HCT116 (cell line): ENCODE data around the gene RNF130. TPM values are rescaled to one million over a fixed set of nuclear protein-coding genes. Genes with fewer than 3 reads are reported as not detected.

ENCODE experiments used
- ATAC-seq: fragments of 200-7000 bp; cut with Tn5 transposase; 2 replicates; pipeline ENCODE4 v1.9.1; 2020; ENCODE audit warnings: mild to moderate bottlenecking, moderate library complexity
- BruUV-seq: library from RNA; stranded (reverse); fragments of 400-500 nt; replicated peaks from 2 replicates; lab custom pipeline; 2021; lab: Mats Ljungman, UMichigan
- CTCF ChIA-PET: fragments of 300-600 bp; sonication (Branson Sonifier 250); formaldehyde crosslinking; loops from one replicate; lab custom pipeline; 2021; ENCODE audit warnings: antibody characterized with exemption; lab: Charles Lee
- POLR2A ChIA-PET: fragments of 300-600, 350-600 bp; sonication (Branson Sonifier 250); formaldehyde crosslinking; loops from one replicate; lab custom pipeline; 2021; ENCODE audit warnings: antibody characterized with exemption; lab: Charles Lee
- RAD21 ChIA-PET, 2 experiments: fragments of 300-600 bp; sonication (Branson Sonifier 250); formaldehyde crosslinking; loops; one replicate each; lab custom pipeline; 2023; ENCODE audit warnings: low total read pairs in 2 of 2; ENCODE audit not compliant: uncharacterized antibody in 2 of 2, unreplicated experiment in 2 of 2, low non-redundant PET in 1 of 2; lab: Charles Lee
- DNase-seq: peaks from one replicate; pipeline ENCODE4 v3.0.0-alpha.2; 2010; ENCODE audit warnings: low read depth, low spot score
- H2AFZ ChIP-seq: fragments of 200-600 bp; shearing (Covaris generic), sonication (generic); 2 replicates; pipeline ENCODE4 v1.6.1; 2017; ENCODE audit warnings: low read depth, mixed run types, mixed read lengths, antibody characterized with exemption, low read length; ENCODE audit not compliant: poor library complexity, severe bottlenecking
- H3K27ac ChIP-seq: 2 replicates; pipeline ENCODE4 v1.5.1; 2012; ENCODE audit warnings: low read depth, low read length
- H3K27me3 ChIP-seq: fragments of 200-600 bp; sonication (generic); 2 replicates; pipeline ENCODE4 v1.6.1; 2016; ENCODE audit warnings: mixed run types, low read length, mixed read lengths; ENCODE audit not compliant: insufficient read depth
- H3K36me3 ChIP-seq, 2 experiments: fragments of 200-500 bp in 1 of 2; fragments of 200-600 bp in 1 of 2; sonication (Bioruptor generic) in 1 of 2; sonication (generic) in 1 of 2; 2 replicates each; pipeline versions ENCODE4 v1.5.1 to v1.6.1; 2014 to 2016; ENCODE audit warnings: low read length in 2 of 2, inconsistent platforms in 1 of 2, mixed read lengths in 1 of 2, mixed run types in 1 of 2; ENCODE audit not compliant: insufficient read depth in 2 of 2, control insufficient read depth in 1 of 2
- H3K4me1 ChIP-seq, 2 experiments: fragments of 200-600 bp in 1 of 2; sonication (generic) in 1 of 2; 2 replicates each; pipeline versions ENCODE4 v1.5.1 to v1.6.1; 2012 to 2017; ENCODE audit warnings: low read length in 2 of 2, inconsistent platforms in 1 of 2, mild to moderate bottlenecking in 1 of 2, mixed read lengths in 1 of 2, mixed run types in 1 of 2, moderate library complexity in 1 of 2; ENCODE audit not compliant: insufficient read depth in 2 of 2, control insufficient read depth in 1 of 2
- H3K4me2 ChIP-seq: fragments of 200-600 bp; sonication (generic); 2 replicates; pipeline ENCODE4 v1.6.1; 2017; ENCODE audit warnings: mixed run types, low read length, mixed read lengths
- H3K4me3 ChIP-seq, 2 experiments: fragments of 200-600 bp in 1 of 2; sonication (generic) in 1 of 2; replicated peaks in 1 of 2; 2 replicates each; pipeline ENCODE4 v1.5.1; 2011 to 2016; ENCODE audit warnings: low read length in 2 of 2, control low read depth in 1 of 2, low read depth in 1 of 2, mild to moderate bottlenecking in 1 of 2, mixed read lengths in 1 of 2, mixed run types in 1 of 2
- H3K79me2 ChIP-seq: fragments of 200-600 bp; sonication (generic); 2 replicates; pipeline ENCODE4 v1.6.1; 2017; ENCODE audit warnings: mild to moderate bottlenecking, mixed run types, low read length, moderate library complexity, mixed read lengths; ENCODE audit not compliant: insufficient read depth
- H3K9ac ChIP-seq: fragments of 200-600 bp; sonication (generic); 2 replicates; pipeline ENCODE4 v1.6.1; 2016; ENCODE audit warnings: low read length, mixed read lengths
- H3K9me2 ChIP-seq: fragments of 200-600 bp; sonication (generic), shearing (Covaris generic); 2 replicates; pipeline ENCODE4 v1.6.1; 2017; ENCODE audit warnings: mixed run types, mild to moderate bottlenecking, moderate library complexity; ENCODE audit not compliant: insufficient read depth
- H3K9me3 ChIP-seq, 2 experiments: fragments of 200-500 bp in 1 of 2; fragments of 200-600 bp in 1 of 2; sonication (Bioruptor generic) in 1 of 2; sonication (generic) in 1 of 2; 2 replicates each; pipeline ENCODE4 v1.6.1; 2014 to 2017; ENCODE audit warnings: low read length in 2 of 2, mixed read lengths in 2 of 2, inconsistent platforms in 1 of 2, low read depth in 1 of 2, mild to moderate bottlenecking in 1 of 2, mixed run types in 1 of 2, moderate library complexity in 1 of 2; ENCODE audit not compliant: control insufficient read depth in 1 of 2, insufficient read depth in 1 of 2
- H4K20me1 ChIP-seq: fragments of 200-600 bp; sonication (generic), shearing (Covaris generic); 2 replicates; pipeline ENCODE4 v1.6.1; 2017; ENCODE audit warnings: mixed run types, mild to moderate bottlenecking, moderate library complexity; ENCODE audit not compliant: insufficient read depth
- CBX3 ChIP-seq: IDR thresholded peaks from 2 replicates; pipeline ENCODE4 v1.6.1; 2012; ENCODE audit warnings: low read depth
- CEBPB ChIP-seq: IDR thresholded peaks from 2 replicates; pipeline ENCODE4 v1.6.1; 2012; ENCODE audit warnings: low read depth
- ELF1 ChIP-seq: IDR thresholded peaks from 2 replicates; pipeline ENCODE4 v1.6.1; 2012; ENCODE audit warnings: low read depth, borderline replicate concordance
- EZH2phosphoT487 ChIP-seq: fragments of 200-600 bp; IDR thresholded peaks from 2 replicates; pipeline ENCODE4 v1.6.1; 2018; ENCODE audit warnings: antibody characterized with exemption, borderline replicate concordance
- FOSL1 ChIP-seq: IDR thresholded peaks from 2 replicates; pipeline ENCODE4 v1.6.1; 2012; ENCODE audit warnings: low read depth
- JUND ChIP-seq: IDR thresholded peaks from 2 replicates; pipeline ENCODE4 v1.6.1; 2012
- POLR2A ChIP-seq: IDR thresholded peaks from 2 replicates; pipeline ENCODE4 v1.7.0; 2011; ENCODE audit warnings: borderline replicate concordance; ENCODE audit not compliant: insufficient read depth, insufficient read length; ENCODE audit errors: extremely low read depth
- POLR2AphosphoS5 ChIP-seq: IDR thresholded peaks from 2 replicates; pipeline ENCODE4 v1.6.1; 2011; ENCODE audit warnings: mild to moderate bottlenecking, low read depth, low read length, moderate library complexity
- RAD21 ChIP-seq: IDR thresholded peaks from 2 replicates; pipeline ENCODE4 v1.6.1; 2012; ENCODE audit warnings: low read depth, mild to moderate bottlenecking
- REST ChIP-seq: IDR thresholded peaks from 2 replicates; pipeline ENCODE4 v1.6.1; 2012; ENCODE audit warnings: low read depth
- SP1 ChIP-seq: IDR thresholded peaks from 2 replicates; pipeline ENCODE4 v1.6.1; 2012; ENCODE audit warnings: low read depth
- SRF ChIP-seq: IDR thresholded peaks from 2 replicates; pipeline ENCODE4 v1.6.1; 2012; ENCODE audit warnings: low read depth
- TCF7L2 ChIP-seq: IDR thresholded peaks from 2 replicates; pipeline ENCODE4 v1.7.0; 2011; ENCODE audit warnings: borderline replicate concordance, inconsistent platforms; ENCODE audit not compliant: insufficient read depth, insufficient read length; ENCODE audit errors: extremely low read depth
- YY1 ChIP-seq: IDR thresholded peaks from 2 replicates; pipeline ENCODE4 v1.6.1; 2011; ENCODE audit warnings: low read length, low read depth, moderate library complexity, mild to moderate bottlenecking; ENCODE audit not compliant: insufficient replicate concordance; ENCODE audit errors: extremely low read depth
- ZBTB33 ChIP-seq: IDR thresholded peaks from 2 replicates; pipeline ENCODE4 v1.6.1; 2011; ENCODE audit warnings: mild to moderate bottlenecking, low read length, moderate library complexity; ENCODE audit not compliant: insufficient replicate concordance; ENCODE audit errors: extremely low read depth
- intact Hi-C: fragments of 100-400 bp; cut with micrococcal nuclease; formaldehyde crosslinking; loops from 2 replicates; pipeline ENCODE4 v1.10.0; 2022
- total RNA-seq: library from RNA; stranded (reverse); gene quantifications from one replicate; pipeline ENCODE4 v1.2.1, GENCODE V29; 2021; ENCODE audit not compliant: unreplicated experiment

RNF130 gene
- total RNA-seq, 1 experiment from 2014 or later: 34.9 TPM

GRCh38 chr5:179923436-179923835 lies 148.1 kb downstream of the RNF130 start:
- H4K20me1 ChIP-seq: no peaks in the 10 kb centered on the region
- no peak overlapping the region for H3K9ac ChIP-seq
- TF ChIP-seq CBX3: no peak
- TF ChIP-seq RAD21: no peak
- no peak for TF ChIP-seq SP1
- TF ChIP-seq FOSL1: no peak
- no peak for TF ChIP-seq POLR2A
- no peak for TF ChIP-seq CEBPB
- TF ChIP-seq EZH2phosphoT487: no peak
- no peak for TF ChIP-seq ZBTB33
- TF ChIP-seq ELF1: no peak
- TF ChIP-seq JUND: no peak
- TF ChIP-seq REST: no peak
- TF ChIP-seq YY1: no peak
- no peak for TF ChIP-seq POLR2AphosphoS5
- no peak for TF ChIP-seq TCF7L2
- TF ChIP-seq SRF: no peak
- TF ChIP-seq, all 23 proteins: peak for 0
- no peak for DNase-seq
- no peaks in the 10 kb centered on the region for H3K9me2 ChIP-seq
- intact Hi-C loops: no loop called here
- ChIA-PET POLR2A (interaction anchor here (0.6 to 2.0 kb wide), 2 partner anchors 9 to 167 kb away, joined by 3 to 5 read pairs; no protein-coding TSS in a partner anchor), RAD21 (no interaction called here), CTCF (interaction anchor here (1.0 kb wide), 1 partner anchor 369 kb away, joined by 5 read pairs; no protein-coding TSS in a partner anchor)
- ATAC-seq: no peak
- BruUV-seq: no TSS peak
- H3K4me3 ChIP-seq: no peak overlapping the region
- no peak overlapping the region for H3K4me2 ChIP-seq
- H3K36me3 ChIP-seq: no peaks in the 10 kb centered on the region
- no peak overlapping the region for H2AFZ ChIP-seq
- H3K9me3 ChIP-seq: no peaks in the 10 kb centered on the region
- no peaks in the 10 kb centered on the region for H3K27me3 ChIP-seq
- H3K4me1 ChIP-seq: no peaks in the 10 kb centered on the region
- H3K27ac ChIP-seq: no peak overlapping the region
- H3K79me2 ChIP-seq: no peaks in the 10 kb centered on the region
